SKM-1 (cell line): ENCODE measurements around the gene CAV2.

Experiments used
- DNase-seq: peaks from one replicate; lab custom pipeline; 2025; ENCODE audit not compliant: unreplicated experiment; lab: John Stamatoyannopoulos, UW

CAV2 gene

DNA sequence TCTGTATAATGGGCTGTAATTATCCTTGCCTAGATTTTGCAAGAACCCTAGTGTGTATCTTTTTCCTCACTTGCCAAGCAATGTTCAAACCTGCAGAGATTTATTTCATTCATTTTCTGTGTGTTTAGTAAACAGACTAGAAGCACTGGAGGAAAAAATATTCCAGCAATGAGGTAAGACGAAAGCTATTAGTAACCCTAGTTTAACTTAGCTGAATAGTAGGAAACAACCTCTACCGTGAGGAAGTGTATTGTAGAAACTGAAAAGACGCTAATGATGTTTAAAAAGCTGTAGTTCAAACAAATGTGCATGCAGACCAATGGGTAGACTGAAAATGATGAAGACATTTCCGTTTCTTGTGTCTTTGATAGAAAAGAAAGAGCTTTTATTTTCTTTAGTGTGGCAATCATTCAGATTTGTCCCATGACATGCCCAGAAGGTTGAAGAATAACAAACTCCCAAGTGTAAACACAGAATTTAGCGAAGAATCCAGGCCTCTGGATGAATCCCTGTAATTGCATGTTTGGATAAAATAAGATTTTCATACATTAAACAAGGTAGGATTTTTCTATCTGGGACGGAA, 46.0 kb downstream of the CAV2 start:
- no peak for DNase-seq

DNA sequence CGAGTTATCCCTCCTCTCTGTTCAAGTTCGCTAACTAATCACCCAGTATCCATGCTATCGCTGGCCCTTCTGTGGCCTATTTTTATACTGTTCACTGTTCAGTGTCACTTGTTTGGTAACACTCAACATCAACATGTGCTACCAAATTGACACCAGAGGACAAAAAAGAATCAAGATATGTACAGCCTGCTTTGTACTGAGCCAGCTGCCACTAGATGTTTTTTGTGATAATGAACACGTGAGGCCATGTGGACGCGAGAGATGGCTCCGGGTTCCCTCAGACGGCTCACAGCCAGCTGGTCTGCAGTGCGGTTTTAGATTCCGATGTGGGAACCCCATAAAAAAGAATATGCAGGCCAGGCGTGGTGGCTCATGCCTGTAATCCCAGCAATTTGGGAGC, 46.5 kb downstream of the CAV2 start:
- DNase-seq: no peak

DNA sequence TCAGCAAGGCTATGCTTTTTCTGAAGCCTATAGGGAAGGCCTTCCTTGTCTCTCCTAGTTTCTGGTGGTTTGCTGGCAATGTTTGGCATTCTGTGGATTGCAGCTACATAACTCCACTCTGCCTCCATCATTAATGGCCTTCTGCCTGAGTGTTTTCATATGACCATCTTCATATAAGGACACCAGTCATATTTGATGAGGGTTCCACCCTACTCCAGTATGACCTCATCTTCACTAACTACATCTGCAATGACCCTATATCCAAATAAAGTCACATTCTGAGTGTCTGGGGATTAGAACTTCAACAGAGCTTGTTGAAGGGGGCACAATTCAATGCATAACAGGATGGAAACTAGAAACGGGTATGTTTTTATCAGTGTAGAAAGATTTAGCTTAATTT, 47.4 kb downstream of the CAV2 start:
- no peak for DNase-seq

DNA sequence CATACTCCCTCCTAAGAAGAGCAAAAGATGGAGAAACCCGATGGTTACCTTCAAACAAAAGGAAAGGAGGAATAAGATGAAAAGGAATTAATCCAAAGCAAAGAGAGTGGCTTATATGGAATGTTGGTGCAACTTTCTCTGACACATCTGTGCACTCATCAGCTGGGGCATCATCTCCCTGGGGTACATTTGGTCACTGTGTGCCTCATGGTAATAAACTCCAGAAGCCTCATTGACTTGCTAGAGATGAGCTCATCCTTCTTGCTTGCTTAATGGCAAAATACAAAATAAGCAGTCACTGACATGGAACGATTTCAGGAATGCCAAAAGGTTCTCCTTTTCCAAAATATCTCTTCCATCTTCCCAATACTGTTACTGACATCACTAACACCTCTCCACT, 47.8 kb downstream of the CAV2 start:
- DNase-seq: no peak

DNA sequence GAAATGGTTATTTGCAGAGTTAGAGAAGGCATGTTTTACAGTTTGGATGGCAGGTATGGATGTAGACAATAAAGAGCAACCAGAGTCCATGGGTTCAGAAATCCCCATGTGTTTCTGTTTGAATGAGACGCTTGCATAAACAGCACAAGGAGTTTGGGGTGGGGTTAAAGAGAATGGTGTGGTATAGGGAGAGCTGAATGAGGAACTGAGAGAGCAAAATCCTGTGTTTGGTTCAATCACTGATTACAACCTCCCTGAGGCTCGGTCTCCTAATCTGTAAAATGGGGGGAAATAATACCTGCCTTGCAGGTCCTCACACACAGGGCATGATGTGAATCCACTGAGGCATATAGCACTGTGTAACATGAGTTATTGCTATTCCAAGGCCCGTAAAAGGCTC, 49.0 kb downstream of the CAV2 start:
- DNase-seq: no peak

DNA sequence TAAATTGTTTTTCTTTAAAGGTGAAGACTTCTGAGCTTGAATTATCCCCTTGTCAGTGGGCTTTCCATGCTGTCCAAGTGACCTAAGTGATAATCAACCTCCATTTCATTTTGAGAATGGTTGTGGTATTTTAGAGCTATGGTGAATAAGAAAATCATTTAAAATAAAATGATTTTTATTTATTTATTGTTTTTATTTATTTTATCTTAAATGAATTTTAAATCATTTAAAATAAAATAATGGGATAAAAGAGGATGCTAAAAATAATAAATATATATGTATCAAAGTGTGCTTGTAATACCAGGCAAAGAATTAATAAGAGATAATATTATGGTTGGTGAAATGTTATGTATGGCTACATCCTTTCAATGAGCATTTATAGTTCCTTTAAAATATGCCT, 49.8 kb downstream of the CAV2 start:
- DNase-seq: no peak

DNA sequence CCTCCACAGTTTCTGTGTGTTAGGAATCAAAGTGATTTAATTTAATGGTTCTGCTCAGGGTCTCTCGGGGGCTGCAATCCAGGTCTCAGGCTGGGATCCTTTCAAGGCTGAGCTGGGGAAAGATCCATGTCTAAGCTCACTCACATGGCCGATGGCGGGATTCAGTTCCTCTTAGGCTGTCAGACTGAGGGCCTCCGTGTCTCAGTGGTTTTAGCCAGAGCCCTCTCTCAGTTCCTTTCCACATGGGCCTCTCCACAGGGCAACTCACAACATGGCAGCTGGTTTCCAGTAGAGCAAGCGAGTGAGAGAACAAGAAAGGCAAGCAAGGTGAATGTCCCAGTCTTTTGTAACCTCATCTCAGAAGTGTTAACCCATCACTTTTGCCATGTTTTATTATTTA, 52.2 kb downstream of the CAV2 start:
- DNase-seq: no peak

DNA sequence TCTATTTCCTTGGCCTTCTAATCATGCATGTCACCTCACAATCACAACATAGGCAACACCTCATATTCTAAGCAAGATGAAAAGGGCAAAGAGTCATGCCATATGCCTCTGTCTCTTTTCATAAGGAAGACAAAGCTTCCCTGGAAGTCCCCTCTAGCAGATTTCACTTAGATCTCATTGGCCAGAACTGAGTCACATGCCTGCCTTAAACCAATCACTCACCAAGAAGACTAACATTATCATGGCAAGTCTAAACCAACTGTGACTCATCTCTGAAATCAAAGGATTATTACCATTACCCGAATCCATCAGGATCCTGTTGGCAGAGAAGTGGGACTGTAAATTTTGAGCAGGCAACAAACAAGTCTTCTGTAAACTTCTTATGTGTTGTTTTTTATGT, 53.1 kb downstream of the CAV2 start:
- no peak for DNase-seq

DNA sequence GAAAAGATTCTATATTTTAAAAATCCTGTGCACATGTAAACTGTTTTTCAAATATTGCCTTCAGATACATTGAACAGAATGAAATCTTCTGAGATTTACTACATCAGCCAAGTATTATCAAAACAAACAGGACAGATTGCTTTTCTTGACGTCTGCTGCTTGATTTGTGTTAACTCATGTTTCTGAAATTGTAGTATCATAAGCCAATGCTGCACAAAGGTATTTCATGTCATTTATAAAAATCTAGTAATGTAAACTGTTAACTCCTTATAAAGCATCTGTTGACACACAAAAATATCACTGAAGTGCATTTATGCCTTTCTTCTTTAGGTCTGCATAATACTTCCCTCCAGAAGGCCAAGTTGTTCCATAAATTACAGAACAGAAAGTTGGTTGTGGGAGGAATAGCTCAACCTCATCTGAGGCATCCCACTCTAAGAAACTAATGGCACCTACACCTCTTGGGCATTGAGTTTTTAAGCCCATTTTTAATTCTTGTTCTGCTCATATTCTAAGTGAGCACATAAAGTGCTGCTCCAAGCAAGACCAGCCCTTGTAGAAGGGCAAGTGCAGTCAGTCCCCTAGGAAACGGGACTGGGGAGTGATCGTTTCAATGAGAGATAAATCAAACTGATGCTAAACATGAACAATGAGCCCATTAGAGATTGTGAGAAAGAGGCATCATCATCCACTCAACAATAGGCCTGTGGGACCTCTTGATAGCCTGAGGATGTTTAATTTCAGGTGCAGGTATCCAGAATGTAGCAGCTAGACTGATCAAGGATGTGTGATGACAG, 53.8 kb downstream of the CAV2 start:
- DNase-seq: no peak

DNA sequence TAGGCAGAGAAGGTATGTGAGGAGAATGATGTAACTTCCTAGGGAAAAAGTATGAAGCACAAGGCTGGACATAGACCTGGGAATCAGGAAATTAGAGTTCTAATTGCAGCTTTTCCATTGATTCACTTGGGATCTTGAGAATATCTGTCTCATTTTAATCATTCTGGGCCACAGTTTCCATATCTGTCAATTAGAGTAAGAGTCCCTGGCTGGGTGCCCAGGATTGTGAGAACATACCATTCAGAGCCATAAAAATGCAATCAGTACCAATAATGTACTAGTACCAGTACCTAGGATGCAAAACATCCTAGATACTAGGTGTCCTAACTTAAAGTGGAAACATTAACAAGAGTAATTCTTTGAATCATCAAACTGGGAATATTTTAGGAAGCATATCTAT, 54.9 kb downstream of the CAV2 start:
- DNase-seq: no peak

DNA sequence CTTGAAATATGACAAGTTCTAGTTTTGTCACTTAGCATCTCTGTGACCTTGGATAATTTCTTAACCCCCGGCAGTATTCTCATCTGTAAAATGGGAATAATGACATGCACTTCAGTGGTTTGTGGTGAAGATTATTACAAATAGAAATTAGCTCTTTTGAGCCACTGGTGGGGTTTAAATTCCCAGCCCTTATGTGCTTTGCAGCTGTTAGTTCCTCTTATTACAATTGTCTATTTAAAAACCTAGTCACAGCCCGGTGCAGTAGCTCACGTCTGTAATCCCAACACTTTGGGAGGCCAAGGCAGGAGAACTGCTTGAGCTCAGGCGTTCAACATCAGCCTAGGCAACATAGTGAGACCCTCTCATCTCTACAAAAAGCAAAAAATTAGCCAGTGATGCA, 55.4 kb downstream of the CAV2 start:
- DNase-seq: no peak

DNA sequence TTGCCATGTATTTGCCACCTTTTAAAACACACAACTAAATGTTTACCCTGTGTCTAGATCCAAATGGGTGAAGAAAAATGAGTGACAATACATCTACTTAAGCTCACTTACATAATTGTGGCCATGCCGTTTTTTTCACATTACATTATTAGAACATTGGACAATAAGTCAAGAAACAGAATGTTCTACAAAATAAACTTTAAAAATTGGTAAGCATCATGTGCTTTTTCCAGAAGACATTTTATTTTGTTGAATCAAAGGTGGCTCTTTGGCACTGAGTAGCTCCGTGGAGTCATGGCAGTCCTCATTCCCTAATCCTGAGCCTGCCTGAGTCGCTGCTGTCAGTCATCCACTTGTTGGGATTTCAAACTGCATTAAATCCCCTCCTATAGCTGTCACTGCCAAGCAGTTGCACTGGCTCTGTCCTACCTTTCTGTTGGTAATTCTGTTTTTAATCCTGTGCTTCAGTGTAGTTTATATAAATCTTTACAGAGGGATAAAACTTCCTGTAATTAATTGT, 57.6 kb downstream of the CAV2 start:
- no peak for DNase-seq

DNA sequence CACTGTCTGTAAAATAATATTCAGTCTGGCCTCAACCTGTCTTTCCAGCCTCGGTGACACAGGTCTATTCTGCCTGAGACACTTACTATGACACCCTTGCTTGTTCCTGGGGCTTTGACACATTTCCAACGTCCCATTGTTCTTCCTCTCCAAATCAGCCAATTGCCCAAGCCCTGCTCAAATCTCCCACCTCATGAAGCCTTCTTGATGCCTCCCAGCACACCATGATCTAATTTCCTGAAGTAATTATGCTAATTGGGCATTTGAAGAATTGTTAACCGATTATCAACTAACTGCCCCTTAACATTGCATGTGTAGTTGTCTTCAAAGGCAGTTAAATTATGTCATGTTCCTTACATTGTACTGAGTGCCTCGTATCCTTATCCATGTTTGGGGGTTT, 58.4 kb downstream of the CAV2 start:
- DNase-seq: no peak
